Esophagus squamous epithelium (tissue), 5 donors: ENCODE results near the gene PPP1R3C. TPM values are rescaled to one million over a fixed set of nuclear protein-coding genes. Genes with fewer than 3 reads are reported as not detected.
A peak's percentile ranks its signal among the peaks of the same experiment; 100 is the strongest.

Source experiments
- DNase-seq: peaks from one replicate; lab custom pipeline; 2025; lab: John Stamatoyannopoulos, UW
- H3K27ac ChIP-seq, 4 donors: fragments of 200-600 bp; sonication (generic); one replicate each; pipeline ENCODE4 v1.5.1; 2016 to 2019; ENCODE audit warnings: mild to moderate bottlenecking in 1 of 4
- H3K27me3 ChIP-seq, 4 donors: fragments of 200-600 bp; sonication (generic); 1 replicate in 3 of 4; 2 replicates in 1 of 4; pipeline versions ENCODE4 v1.5.1 to v1.6.0; 2017 to 2021; ENCODE audit warnings: antibody characterized with exemption in 1 of 4
- H3K36me3 ChIP-seq, 3 donors: fragments of 200-600 bp; sonication (generic); one replicate each; pipeline ENCODE4 v1.5.1; 2016 to 2019
- H3K4me1 ChIP-seq, 3 donors: fragments of 200-600 bp; sonication (generic); one replicate each; pipeline ENCODE4 v1.5.1; 2017 to 2019
- H3K4me3 ChIP-seq, 4 donors: fragments of 200-600 bp; sonication (generic); 1 replicate in 3 of 4; 2 replicates in 1 of 4; pipeline ENCODE4 v1.5.1; 2016 to 2019; ENCODE audit warnings: mild to moderate bottlenecking in 2 of 4, moderate library complexity in 1 of 4
- H3K9me3 ChIP-seq, 3 donors: fragments of 200-600 bp; sonication (generic); one replicate each; pipeline ENCODE4 v1.5.1; 2016 to 2019
- CTCF ChIP-seq, 6 experiments: fragments of 450-650 bp in 4 of 6; fragments of 200-600 bp in 2 of 6; sonication (generic) in 2 of 6; IDR thresholded peaks; one replicate each; pipeline ENCODE4 v1.5.1; 2016 to 2019; ENCODE audit warnings: antibody characterized with exemption in 6 of 6, mild to moderate bottlenecking in 4 of 6, moderate library complexity in 4 of 6
- POLR2A ChIP-seq, 4 donors: fragments of 450-650 bp; IDR thresholded peaks; one replicate each; pipeline ENCODE4 v1.6.1; 2017; ENCODE audit warnings: antibody characterized with exemption in 4 of 4, mild to moderate bottlenecking in 4 of 4, moderate library complexity in 3 of 4
- WGBS, 2 donors: methylation state at CpG; one replicate each; pipeline ENCODE4 v1.1.5; 2018; 5-methylcytosine and 5-hydroxymethylcytosine counted together
- intact Hi-C: fragments of 100-400 bp; cut with DNase I; formaldehyde crosslinking; loops from one replicate; pipeline ENCODE4 v1.15.0; 2022
- total RNA-seq, 4 donors: library from RNA; depleted of rRNA; stranded (reverse); fragments of >200 nt; gene quantifications; one replicate each; pipeline ENCODE4 v1.1.0, GENCODE V29; 2016
- donor health status: DM: yes; HTN: yes; CAD: no.

The PPP1R3C gene
- total RNA-seq, 4 donors from 2014 or later: 8.8 to 70.8 (median 47.9) TPM

GRCh38 chr10:91626936-91627335, 5.9 kb downstream of the PPP1R3C start:
- peaks cover 0 to 38% (median 0%) of the 10 kb centered on the region in 3 donors for H3K4me1 ChIP-seq
- no peak overlapping the region for H3K4me3 ChIP-seq
- WGBS, 2 donors: 88% methylated on average over 2 of the region's 2 CpGs
- no peak for TF ChIP-seq POLR2A (IDR thresholded peaks at IDR 0.05)
- no peak for TF ChIP-seq CTCF (IDR thresholded peaks at IDR 0.05)
- H3K9me3 ChIP-seq: no peaks in the 10 kb centered on the region
- peaks cover 0 to 31% (median 0%) of the 10 kb centered on the region in 3 donors for H3K36me3 ChIP-seq
- DNase-seq: no peak
- intact Hi-C loops: no loop called here
- H3K27me3 ChIP-seq: no peaks in the 10 kb centered on the region
- H3K27ac ChIP-seq: peak overlapping the region in 1 of 4 donors; percentile 19

- no peak for TF ChIP-seq POLR2A (IDR thresholded peaks at IDR 0.05)
- no peak for TF ChIP-seq CTCF (IDR thresholded peaks at IDR 0.05)
- intact Hi-C loops: no loop called here
- Histone ChIP-seq H3K4me1 (peaks cover 0 to 19% (median 0%) of the 10 kb centered on the region in 3 donors), H3K4me3 (no peak overlapping the region), H3K27ac (no peak overlapping the region), H3K9me3 (no peaks in the 10 kb centered on the region), H3K27me3 (no peaks in the 10 kb centered on the region), H3K36me3 (peaks cover 0 to 20% (median 0%) of the 10 kb centered on the region in 3 donors)
- no peak for DNase-seq
Measured at GRCh38 chr10:91624633-91625032, 8.2 kb downstream of the PPP1R3C start.

- DNase-seq: no peak
- no peak for TF ChIP-seq POLR2A (IDR thresholded peaks at IDR 0.05)
- no peak for TF ChIP-seq CTCF (IDR thresholded peaks at IDR 0.05)
- Histone ChIP-seq H3K27ac (no peak overlapping the region), H3K4me1 (peaks cover 0 to 5% (median 0%) of the 10 kb centered on the region in 3 donors), H3K27me3 (no peaks in the 10 kb centered on the region), H3K36me3 (peaks cover 0 to 3% (median 0%) of the 10 kb centered on the region in 3 donors), H3K9me3 (no peaks in the 10 kb centered on the region), H3K4me3 (no peak overlapping the region)
- WGBS, 2 donors: 89 to 93% methylated on average over 1 of the region's 1 CpG
- intact Hi-C loops: no loop called here
Measured at GRCh38 chr10:91622601-91623000, 10.3 kb downstream of the PPP1R3C start.

DNA sequence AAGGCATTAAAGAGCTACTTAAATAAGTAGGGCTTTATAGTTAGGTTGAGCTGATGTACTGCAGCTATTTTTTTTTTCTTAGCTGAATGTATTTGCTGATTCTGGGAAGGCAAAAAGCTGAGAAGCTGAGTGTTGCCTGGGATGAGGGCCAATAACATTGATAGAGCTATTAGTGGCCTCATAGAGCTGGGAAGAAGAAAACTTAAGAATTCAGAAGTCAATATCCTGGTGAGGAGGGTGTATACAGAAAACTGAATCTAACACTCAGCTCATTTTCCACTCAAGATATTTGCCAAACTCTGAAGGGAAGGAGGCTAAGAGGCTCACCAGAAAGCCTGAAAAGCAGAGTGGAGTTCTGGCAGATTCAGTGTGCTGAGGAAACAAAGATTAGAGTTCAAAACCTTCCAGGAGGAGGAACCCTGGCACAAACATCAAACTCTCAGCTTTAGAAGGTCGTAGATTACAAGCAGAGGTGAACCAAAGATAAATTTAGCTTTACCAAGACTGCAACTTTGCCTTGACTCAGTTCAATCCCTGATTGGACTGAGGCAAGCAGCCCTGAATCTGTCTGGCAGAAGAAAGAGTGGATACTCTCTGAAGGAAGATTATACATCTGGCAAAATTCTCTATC, 11.3 kb downstream of the PPP1R3C start:
- Histone ChIP-seq H3K27ac (no peak overlapping the region), H3K4me1 (no peaks in the 10 kb centered on the region), H3K9me3 (no peaks in the 10 kb centered on the region), H3K27me3 (no peaks in the 10 kb centered on the region), H3K36me3 (no peaks in the 10 kb centered on the region), H3K4me3 (no peak overlapping the region)
- WGBS, 2 donors: 40% methylated on average over 1 of the region's 1 CpG
- TF ChIP-seq CTCF (IDR thresholded peaks at IDR 0.05) (no peak), POLR2A (IDR thresholded peaks at IDR 0.05) (no peak)
- DNase-seq: no peak
- intact Hi-C loops: no loop called here

- H3K9me3 ChIP-seq: no peaks in the 10 kb centered on the region
- H3K27ac ChIP-seq: no peak overlapping the region
- no peak overlapping the region for H3K4me3 ChIP-seq
- H3K27me3 ChIP-seq: no peaks in the 10 kb centered on the region
- peaks cover 7 to 19% (median 7%) of the 10 kb centered on the region in 3 donors for H3K4me1 ChIP-seq
- no peak for TF ChIP-seq POLR2A (IDR thresholded peaks at IDR 0.05)
- intact Hi-C loops: no loop called here
- WGBS, 2 donors: 44 to 59% methylated on average over 3 to 4 of the region's 7 CpGs
- H3K36me3 ChIP-seq: no peaks in the 10 kb centered on the region
- DNase-seq: no peak
Measured at GRCh38 chr10:91617072-91617609, 15.7 kb downstream of the PPP1R3C start.
